NT2/D1 (cell line): Measurements from ENCODE around the gene MCM3.

ENCODE experiments used
- SUZ12 ChIP-seq: IDR thresholded peaks from 2 replicates; pipeline ENCODE4 v1.6.1; 2011; ENCODE audit not compliant: insufficient read length, insufficient read depth; ENCODE audit errors: extremely low read depth
- YY1 ChIP-seq: IDR thresholded peaks from 2 replicates; pipeline ENCODE4 v1.6.1; 2011; ENCODE audit not compliant: insufficient read length, insufficient read depth
- ZNF274 ChIP-seq: IDR thresholded peaks from 2 replicates; pipeline ENCODE4 v1.6.1; 2011; ENCODE audit warnings: mild to moderate bottlenecking, low read depth, low read length

- no peak for TF ChIP-seq SUZ12
- TF ChIP-seq ZNF274: no peak
- no peak for TF ChIP-seq YY1
These were observed 50.3 kb downstream of the MCM3 start for GRCh38 chr6:52233975-52234823.
